ENCODE measurements around the gene SETD2.

DNA sequence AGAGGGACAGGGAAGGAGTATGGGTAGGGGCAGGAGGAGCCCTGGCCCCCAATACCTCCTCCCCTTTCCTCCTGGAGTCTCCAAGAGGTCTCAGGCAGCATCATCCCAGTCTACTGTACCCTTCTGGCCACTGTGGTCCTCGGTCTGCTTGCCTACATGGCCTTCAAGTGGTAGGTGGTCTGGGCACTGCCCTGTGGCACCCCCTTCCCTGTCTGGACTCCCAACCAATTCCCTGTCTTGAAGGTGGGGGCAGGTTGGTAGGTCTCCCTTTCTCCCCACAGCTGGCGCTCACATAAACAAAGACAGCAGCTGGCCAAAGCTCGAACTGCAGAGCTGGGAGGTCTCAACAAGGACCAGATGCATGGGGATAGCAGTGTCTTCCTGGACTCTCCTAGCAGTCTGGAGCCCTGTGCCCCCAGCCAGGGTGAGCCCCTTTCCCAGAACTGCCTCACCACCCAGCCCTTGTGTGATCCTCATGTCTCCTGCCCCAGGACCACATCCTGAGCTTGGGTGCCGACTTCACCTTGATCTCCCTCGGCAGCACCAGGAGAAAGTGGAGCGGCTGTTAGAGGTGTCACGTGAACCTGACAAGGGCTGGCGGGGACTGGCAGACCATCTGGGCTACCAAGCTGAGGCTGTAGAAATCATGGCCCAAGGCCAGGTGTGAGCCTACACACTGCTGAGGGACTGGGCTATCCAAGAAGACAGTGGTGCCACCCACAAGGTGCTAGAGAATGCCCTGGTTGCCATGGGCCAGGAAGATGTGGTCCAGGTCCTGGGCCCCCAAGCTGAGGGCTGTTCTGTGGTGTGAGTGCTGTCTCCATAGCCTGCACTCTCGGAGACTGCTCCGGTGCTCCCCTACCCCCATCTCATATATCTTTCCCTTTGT lies 151.3 kb downstream of the SETD2 start:
- no peak for TF ChIP-seq GATA2 (IDR thresholded peaks at IDR 0.05; ENCODE audit: low read depth, low read length)
- TF ChIP-seq GATA3 (IDR thresholded peaks at IDR 0.05; ENCODE audit: low read depth, low read length) = no peak
